ENCODE data around the gene CACNA1S. TPM values are rescaled to one million over a fixed set of nuclear protein-coding genes. Genes with fewer than 3 reads are reported as not detected.

CACNA1S gene
- total RNA-seq, 2 donors from 2014 or later = not detected

- Histone ChIP-seq H3K27me3 (replicated peaks; ENCODE audit: insufficient read depth) (no peaks in the 10 kb centered on the region), H3K4me1 (ENCODE audit: control insufficient read depth in 1 of 2, low read depth in 2 of 2) (peaks cover 14 to 30% of the 10 kb centered on the region in 2 donors), H3K27ac (no peak overlapping the region), H3K36me3 (no peaks in the 10 kb centered on the region), H3K9me3 (no peaks in the 10 kb centered on the region), H3K4me3 (no peak overlapping the region)
- ATAC-seq (ENCODE audit: insufficient number of reproducible peaks, low FRiP score, low read depth) (no peak), DNase-seq (ENCODE audit: low spot score) (no peak)
- no peak for TF ChIP-seq CTCF (IDR thresholded peaks at IDR 0.05)
Observed at GRCh38 chr1:201026234-201026633, 86.0 kb downstream of the CACNA1S start.

GRCh38 chr1:201025571-201026002 lies 86.6 kb downstream of the CACNA1S start:
- no peak for TF ChIP-seq CTCF (IDR thresholded peaks at IDR 0.05)
- Histone ChIP-seq H3K36me3 (no peaks in the 10 kb centered on the region), H3K27me3 (replicated peaks; ENCODE audit: insufficient read depth) (no peaks in the 10 kb centered on the region), H3K9me3 (no peaks in the 10 kb centered on the region), H3K4me1 (ENCODE audit: control insufficient read depth in 1 of 2, low read depth in 2 of 2) (peaks cover 14 to 32% of the 10 kb centered on the region in 2 donors), H3K27ac (no peak overlapping the region), H3K4me3 (no peak overlapping the region)
- ATAC-seq (ENCODE audit: insufficient number of reproducible peaks, low FRiP score, low read depth) = no peak
- DNase-seq (ENCODE audit: low spot score) = no peak

- DNase-seq (ENCODE audit: low spot score) = no peak
- Histone ChIP-seq H3K9me3 (no peaks in the 10 kb centered on the region), H3K36me3 (no peaks in the 10 kb centered on the region), H3K4me1 (ENCODE audit: control insufficient read depth in 1 of 2, low read depth in 2 of 2) (peaks cover 14 to 35% of the 10 kb centered on the region in 2 donors), H3K27ac (no peak overlapping the region), H3K27me3 (replicated peaks; ENCODE audit: insufficient read depth) (no peaks in the 10 kb centered on the region), H3K4me3 (no peak overlapping the region)
- no peak for TF ChIP-seq CTCF (IDR thresholded peaks at IDR 0.05)
- ATAC-seq (ENCODE audit: insufficient number of reproducible peaks, low FRiP score, low read depth) = no peak
Observed at GRCh38 chr1:201024625-201024998, 87.6 kb downstream of the CACNA1S start.

GRCh38 chr1:201023920-201024624 lies 88.2 kb downstream of the CACNA1S start:
- Histone ChIP-seq H3K4me1 (ENCODE audit: control insufficient read depth in 1 of 2, low read depth in 2 of 2) (peaks cover 14 to 35% of the 10 kb centered on the region in 2 donors), H3K27me3 (replicated peaks; ENCODE audit: insufficient read depth) (no peaks in the 10 kb centered on the region), H3K27ac (no peak overlapping the region), H3K4me3 (no peak overlapping the region), H3K9me3 (no peaks in the 10 kb centered on the region), H3K36me3 (no peaks in the 10 kb centered on the region)
- no peak for TF ChIP-seq CTCF (IDR thresholded peaks at IDR 0.05)
- no peak for DNase-seq (ENCODE audit: low spot score)
- no peak for ATAC-seq (ENCODE audit: insufficient number of reproducible peaks, low FRiP score, low read depth)

- Histone ChIP-seq H3K4me1 (ENCODE audit: control insufficient read depth in 1 of 2, low read depth in 2 of 2) (peaks cover 14 to 35% of the 10 kb centered on the region in 2 donors), H3K4me3 (peak within 1 kb of the TSS; percentile 81), H3K9me3 (no peaks in the 10 kb centered on the region), H3K27me3 (replicated peaks; ENCODE audit: insufficient read depth) (no peaks in the 10 kb centered on the region), H3K36me3 (no peaks in the 10 kb centered on the region), H3K27ac (no peak within 1 kb of the TSS)
- DNase-seq (ENCODE audit: low spot score) (peak; percentile 27), ATAC-seq (ENCODE audit: insufficient number of reproducible peaks, low FRiP score, low read depth) (no peak)
- TF ChIP-seq CTCF (IDR thresholded peaks at IDR 0.05) = no peak
Observed at GRCh38 chr1:201023517-201023902, 88.7 kb downstream of the CACNA1S start, which contains the start of gene KIF21B. KIF21B (minus strand) TSS chr1:201023714; CDS start chr1:201023383, 331 bp downstream.

All from thoracic aorta (tissue), 2 donors.